ENCODE results near the gene HACD1. TPM values are rescaled to one million over a fixed set of nuclear protein-coding genes. Genes with fewer than 3 reads are reported as not detected.

Gene HACD1
- total and polyA plus RNA-seq, 7 experiments from 2014 or later: 0.24 to 1.6 (median 1.2) TPM; not detected in 3

DNA sequence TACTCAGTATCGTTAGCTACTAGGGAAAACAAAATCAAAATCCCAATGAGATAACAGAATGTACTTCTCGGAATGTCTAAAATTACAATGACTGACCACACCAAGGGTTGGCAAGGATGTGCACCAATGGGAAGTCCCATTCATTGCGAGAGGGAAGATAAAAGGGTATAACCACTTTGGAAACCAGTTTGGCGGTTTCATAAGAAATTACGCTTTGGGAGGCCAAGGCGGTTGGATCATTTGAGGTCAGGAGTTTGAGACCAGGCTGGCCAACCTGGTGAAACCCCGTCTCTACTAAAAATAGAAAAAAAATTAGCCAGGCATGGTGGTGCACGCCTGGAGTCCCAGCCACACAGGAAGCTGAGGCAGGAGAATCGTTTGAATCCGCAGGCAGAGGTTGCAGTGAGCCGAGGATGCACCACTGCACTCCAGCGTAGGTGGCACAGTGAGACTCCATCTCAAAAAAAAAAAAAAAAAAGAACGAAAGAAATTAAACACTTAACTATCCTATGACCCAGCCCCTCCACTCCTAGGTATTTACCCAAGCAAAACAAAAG, 7.6 kb downstream of the HACD1 start:
- Mint-ChIP-seq H3K4me1 (peaks cover 0 to 5% (median 0%) of the 10 kb centered on the region in 7 donors), H3K4me3 (no peak overlapping the region), H3K36me3 (no peaks in the 10 kb centered on the region), H3K27ac (no peak overlapping the region), H3K9me3 (no peaks in the 10 kb centered on the region), H3K27me3 (peaks cover 0 to 9% (median 0%) of the 10 kb centered on the region in 5 donors)
- Histone ChIP-seq H3K9me3 (ENCODE audit: control insufficient read depth in 2 of 3, low read length in 3 of 3) (no peaks in the 10 kb centered on the region), H3K4me1 (ENCODE audit: control insufficient read depth in 2 of 2, insufficient read depth in 2 of 2, low read length in 2 of 2) (no peaks in the 10 kb centered on the region), H3K27me3 (ENCODE audit: control insufficient read depth in 2 of 2, insufficient read depth in 2 of 2, low read length in 2 of 2) (no peaks in the 10 kb centered on the region), H3K36me3 (ENCODE audit: control insufficient read depth in 2 of 3, insufficient read depth in 3 of 3, low read length in 3 of 3) (no peaks in the 10 kb centered on the region), H3K4me3 (ENCODE audit: low read length) (no peak overlapping the region), H3K27ac (ENCODE audit: low read depth, low read length) (no peak overlapping the region)
- DNase-seq: no peak
- ChIA-PET CTCF (interaction anchor here (1.3 to 1.5 kb wide), 2 partner anchors 12 to 135 kb away, joined by 4 to 5 read pairs; no protein-coding TSS in a partner anchor), POLR2A (no interaction called here)
- no peak for ATAC-seq
- intact Hi-C loops (cut with micrococcal nuclease): loop anchor here in 1 of 2 donors (5.0 kb wide), 1 partner anchor 608 kb away; no protein-coding TSS in a partner anchor

DNA sequence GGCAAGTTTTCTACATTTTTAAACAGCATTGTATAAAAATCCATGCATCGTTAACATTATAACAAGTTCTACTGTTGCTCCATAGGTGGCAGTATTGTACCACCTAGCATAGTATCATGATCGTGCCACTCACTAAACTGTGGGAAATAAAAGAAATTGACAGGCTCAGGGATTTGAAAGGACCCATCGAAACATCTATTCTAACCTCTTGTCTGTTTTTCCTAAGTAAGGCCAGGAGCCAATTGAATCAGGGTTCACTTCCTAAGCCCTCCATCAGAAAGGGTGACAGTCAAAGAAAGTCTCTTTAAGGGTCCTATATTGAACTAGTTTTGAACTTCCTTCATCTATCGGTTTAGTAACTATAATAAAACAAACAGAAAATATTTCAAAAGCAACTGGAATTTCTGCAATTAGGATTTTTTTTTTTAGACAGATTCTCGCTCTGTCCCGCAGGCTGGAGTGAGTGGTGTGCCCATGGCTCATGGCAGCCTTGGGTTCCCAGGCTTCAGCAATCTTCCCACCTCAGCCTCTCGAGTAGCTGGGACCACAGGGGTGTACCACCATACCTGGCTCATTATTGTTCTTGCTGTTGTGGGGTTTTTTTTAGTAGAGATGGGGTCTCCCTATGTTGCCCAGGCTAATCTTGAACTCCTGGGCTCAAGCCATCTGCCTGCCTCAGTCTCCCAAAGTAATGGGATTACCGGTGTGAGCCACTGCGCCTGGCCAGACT, 9.4 kb downstream of the HACD1 start:
- no peaks in the 10 kb centered on the region for H3K4me1 ChIP-seq (ENCODE audit: control insufficient read depth in 2 of 2, insufficient read depth in 2 of 2, low read length in 2 of 2)
- H3K27ac ChIP-seq (ENCODE audit: low read depth, low read length): no peak overlapping the region
- H3K4me3 ChIP-seq (ENCODE audit: low read length): no peak overlapping the region
- no peaks in the 10 kb centered on the region for H3K9me3 ChIP-seq (ENCODE audit: control insufficient read depth in 2 of 3, low read length in 3 of 3)
- peaks cover 0 to 3% (median 0%) of the 10 kb centered on the region in 7 donors for H3K4me1 Mint-ChIP-seq
- CTCF ChIA-PET: interaction anchor here (0.6 to 1.5 kb wide), 3 partner anchors 11 to 137 kb away, joined by 3 to 8 read pairs (median 5); no protein-coding TSS in a partner anchor
- no peak overlapping the region for H3K27ac Mint-ChIP-seq
- DNase-seq: peak in 7 of 9 donors; percentile 16 to 62 (median 55)
- no peaks in the 10 kb centered on the region for H3K9me3 Mint-ChIP-seq
- H3K27me3 Mint-ChIP-seq: peaks cover 0 to 4% (median 0%) of the 10 kb centered on the region in 5 donors
- H3K4me3 Mint-ChIP-seq: no peak overlapping the region
- intact Hi-C loops (cut with micrococcal nuclease): loop anchor here (1.0 to 5.0 kb wide), 8 partner anchors 35 to 610 kb away; no protein-coding TSS in a partner anchor
- H3K36me3 Mint-ChIP-seq: no peaks in the 10 kb centered on the region
- no peaks in the 10 kb centered on the region for H3K27me3 ChIP-seq (ENCODE audit: control insufficient read depth in 2 of 2, insufficient read depth in 2 of 2, low read length in 2 of 2)
- peak; percentile 92 for ATAC-seq
- POLR2A ChIA-PET: no interaction called here
- H3K36me3 ChIP-seq (ENCODE audit: control insufficient read depth in 2 of 3, insufficient read depth in 3 of 3, low read length in 3 of 3): no peaks in the 10 kb centered on the region

- no peaks in the 10 kb centered on the region for H3K36me3 Mint-ChIP-seq
- no peaks in the 10 kb centered on the region for H3K36me3 ChIP-seq (ENCODE audit: control insufficient read depth in 2 of 3, insufficient read depth in 3 of 3, low read length in 3 of 3)
- H3K9me3 ChIP-seq (ENCODE audit: control insufficient read depth in 2 of 3, low read length in 3 of 3): no peaks in the 10 kb centered on the region
- no peaks in the 10 kb centered on the region for H3K4me1 ChIP-seq (ENCODE audit: control insufficient read depth in 2 of 2, insufficient read depth in 2 of 2, low read length in 2 of 2)
- intact Hi-C loops (cut with micrococcal nuclease): loop anchor here (1.0 to 5.0 kb wide), 8 partner anchors 36 to 610 kb away; no protein-coding TSS in a partner anchor
- no peak for DNase-seq
- peaks cover 0 to 3% (median 0%) of the 10 kb centered on the region in 7 donors for H3K4me1 Mint-ChIP-seq
- H3K4me3 Mint-ChIP-seq: no peak overlapping the region
- H3K9me3 Mint-ChIP-seq: no peaks in the 10 kb centered on the region
- no peak for ATAC-seq
- ChIA-PET POLR2A (no interaction called here), CTCF (interaction anchor here (1.0 to 1.4 kb wide), 2 partner anchors 130 to 138 kb away, joined by 3 to 4 read pairs; no protein-coding TSS in a partner anchor)
- H3K27ac ChIP-seq (ENCODE audit: low read depth, low read length): no peak overlapping the region
- H3K27me3 ChIP-seq (ENCODE audit: control insufficient read depth in 2 of 2, insufficient read depth in 2 of 2, low read length in 2 of 2): no peaks in the 10 kb centered on the region
- H3K27ac Mint-ChIP-seq: no peak overlapping the region
- peaks cover 0 to 4% (median 0%) of the 10 kb centered on the region in 5 donors for H3K27me3 Mint-ChIP-seq
- no peak overlapping the region for H3K4me3 ChIP-seq (ENCODE audit: low read length)
Observed at GRCh38 chr10:17607060-17607459, 10.1 kb downstream of the HACD1 start.

GRCh38 chr10:17606547-17607040, 10.6 kb downstream of the HACD1 start:
- DNase-seq: no peak
- ATAC-seq: no peak

DNA sequence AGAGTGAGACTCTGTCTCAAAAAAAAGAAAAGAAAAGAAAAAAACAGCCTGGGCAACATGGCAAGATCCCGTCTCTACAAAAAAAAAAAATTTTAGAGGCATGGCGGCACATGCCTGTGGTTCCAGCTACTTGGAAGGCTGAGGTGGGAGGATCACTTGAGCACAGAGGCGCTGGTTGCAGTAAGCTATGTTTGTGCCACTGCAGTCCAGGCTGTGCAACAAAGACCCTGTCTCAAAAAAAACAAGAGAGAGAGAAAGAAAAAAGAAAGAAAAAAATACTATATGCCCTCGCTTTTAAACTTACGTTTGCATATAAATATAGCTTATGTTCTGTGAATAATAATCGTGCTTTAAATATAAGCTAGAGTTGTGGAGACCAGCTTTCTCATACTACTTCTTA, 11.2 kb downstream of the HACD1 start:
- H3K4me1 ChIP-seq (ENCODE audit: control insufficient read depth in 2 of 2, insufficient read depth in 2 of 2, low read length in 2 of 2): no peaks in the 10 kb centered on the region
- H3K27ac ChIP-seq (ENCODE audit: low read depth, low read length): no peak overlapping the region
- intact Hi-C loops (cut with micrococcal nuclease): loop anchor here (2.0 to 5.0 kb wide), 4 partner anchors 37 to 611 kb away; no protein-coding TSS in a partner anchor
- no peaks in the 10 kb centered on the region for H3K27me3 ChIP-seq (ENCODE audit: control insufficient read depth in 2 of 2, insufficient read depth in 2 of 2, low read length in 2 of 2)
- Mint-ChIP-seq H3K27ac (no peak overlapping the region), H3K27me3 (peaks cover 0 to 4% (median 0%) of the 10 kb centered on the region in 5 donors), H3K4me1 (peaks cover 0 to 3% (median 0%) of the 10 kb centered on the region in 7 donors), H3K4me3 (no peak overlapping the region), H3K36me3 (no peaks in the 10 kb centered on the region), H3K9me3 (no peaks in the 10 kb centered on the region)
- H3K4me3 ChIP-seq (ENCODE audit: low read length): no peak overlapping the region
- DNase-seq (no peak), ATAC-seq (no peak)
- ChIA-PET POLR2A (no interaction called here), CTCF (interaction anchor here (0.7 to 1.4 kb wide), 9 partner anchors 8 to 298 kb away, joined by 3 to 8 read pairs (median 3); no protein-coding TSS in a partner anchor)
- no peaks in the 10 kb centered on the region for H3K9me3 ChIP-seq (ENCODE audit: control insufficient read depth in 2 of 3, low read length in 3 of 3)
- H3K36me3 ChIP-seq (ENCODE audit: control insufficient read depth in 2 of 3, insufficient read depth in 3 of 3, low read length in 3 of 3): no peaks in the 10 kb centered on the region

More at GRCh38 chr10:17606547-17607040, 10.6 kb downstream of the HACD1 start:
- CTCF ChIA-PET: interaction anchor here (0.7 to 1.4 kb wide), 10 partner anchors 9 to 298 kb away, joined by 3 to 8 read pairs (median 3); no protein-coding TSS in a partner anchor
- Histone ChIP-seq H3K4me3 (ENCODE audit: low read length) (no peak overlapping the region), H3K4me1 (ENCODE audit: control insufficient read depth in 2 of 2, insufficient read depth in 2 of 2, low read length in 2 of 2) (no peaks in the 10 kb centered on the region), H3K36me3 (ENCODE audit: control insufficient read depth in 2 of 3, insufficient read depth in 3 of 3, low read length in 3 of 3) (no peaks in the 10 kb centered on the region), H3K9me3 (ENCODE audit: control insufficient read depth in 2 of 3, low read length in 3 of 3) (no peaks in the 10 kb centered on the region), H3K27ac (ENCODE audit: low read depth, low read length) (no peak overlapping the region), H3K27me3 (ENCODE audit: control insufficient read depth in 2 of 2, insufficient read depth in 2 of 2, low read length in 2 of 2) (no peaks in the 10 kb centered on the region)
- Mint-ChIP-seq H3K4me1 (peaks cover 0 to 3% (median 0%) of the 10 kb centered on the region in 7 donors), H3K27ac (no peak overlapping the region), H3K9me3 (no peaks in the 10 kb centered on the region), H3K27me3 (peaks cover 0 to 4% (median 0%) of the 10 kb centered on the region in 5 donors), H3K4me3 (no peak overlapping the region), H3K36me3 (no peaks in the 10 kb centered on the region)
- intact Hi-C loops (cut with micrococcal nuclease): loop anchor here (1.0 to 5.0 kb wide), 8 partner anchors 36 to 611 kb away; no protein-coding TSS in a partner anchor
- POLR2A ChIA-PET: no interaction called here

- Mint-ChIP-seq H3K9me3 (no peaks in the 10 kb centered on the region), H3K4me3 (no peak overlapping the region), H3K27ac (no peak overlapping the region), H3K27me3 (peaks cover 0 to 6% (median 0%) of the 10 kb centered on the region in 5 donors), H3K36me3 (no peaks in the 10 kb centered on the region), H3K4me1 (peaks cover 0 to 2% (median 0%) of the 10 kb centered on the region in 7 donors)
- no peaks in the 10 kb centered on the region for H3K4me1 ChIP-seq (ENCODE audit: control insufficient read depth in 2 of 2, insufficient read depth in 2 of 2, low read length in 2 of 2)
- H3K27me3 ChIP-seq (ENCODE audit: control insufficient read depth in 2 of 2, insufficient read depth in 2 of 2, low read length in 2 of 2): no peaks in the 10 kb centered on the region
- H3K27ac ChIP-seq (ENCODE audit: low read depth, low read length): no peak overlapping the region
- no peak overlapping the region for H3K4me3 ChIP-seq (ENCODE audit: low read length)
- ChIA-PET CTCF (interaction anchor here (0.7 kb wide), 1 partner anchor 190 kb away, joined by 4 read pairs; no protein-coding TSS in a partner anchor), POLR2A (no interaction called here)
- no peaks in the 10 kb centered on the region for H3K36me3 ChIP-seq (ENCODE audit: control insufficient read depth in 2 of 3, insufficient read depth in 3 of 3, low read length in 3 of 3)
- peak; percentile 57 for ATAC-seq
- DNase-seq: no peak
- H3K9me3 ChIP-seq (ENCODE audit: control insufficient read depth in 2 of 3, low read length in 3 of 3): no peaks in the 10 kb centered on the region
- intact Hi-C loops (cut with micrococcal nuclease): loop anchor here (1.0 to 2.0 kb wide), 2 partner anchors 190 to 308 kb away; no protein-coding TSS in a partner anchor
Observed at GRCh38 chr10:17599089-17599488, 18.1 kb downstream of the HACD1 start.
